ENCODE data around the gene ATAT1. TPM values are rescaled to one million over a fixed set of nuclear protein-coding genes. Genes with fewer than 3 reads are reported as not detected.

Gene ATAT1
- total RNA-seq, 1 donor from 2014 or later, result 4.3 TPM

- intact Hi-C loops (cut with DNase I), result loop anchor here (1.0 to 5.0 kb wide), 3 partner anchors 42 to 202 kb away; partner anchors contain the start of gene DDR1
- DNase-seq (ENCODE audit: low spot score), result no peak
Observed at GRCh38 chr6:30679765-30680535, 53.3 kb downstream of the ATAT1 start.

- no peak for DNase-seq (ENCODE audit: low spot score)
- intact Hi-C loops (cut with DNase I), result loop anchor here (1.0 to 5.0 kb wide), 2 partner anchors 36 to 146 kb away; partner anchors contain the start of gene MDC1
Observed at GRCh38 chr6:30681766-30682142, 55.1 kb downstream of the ATAT1 start.

DNA sequence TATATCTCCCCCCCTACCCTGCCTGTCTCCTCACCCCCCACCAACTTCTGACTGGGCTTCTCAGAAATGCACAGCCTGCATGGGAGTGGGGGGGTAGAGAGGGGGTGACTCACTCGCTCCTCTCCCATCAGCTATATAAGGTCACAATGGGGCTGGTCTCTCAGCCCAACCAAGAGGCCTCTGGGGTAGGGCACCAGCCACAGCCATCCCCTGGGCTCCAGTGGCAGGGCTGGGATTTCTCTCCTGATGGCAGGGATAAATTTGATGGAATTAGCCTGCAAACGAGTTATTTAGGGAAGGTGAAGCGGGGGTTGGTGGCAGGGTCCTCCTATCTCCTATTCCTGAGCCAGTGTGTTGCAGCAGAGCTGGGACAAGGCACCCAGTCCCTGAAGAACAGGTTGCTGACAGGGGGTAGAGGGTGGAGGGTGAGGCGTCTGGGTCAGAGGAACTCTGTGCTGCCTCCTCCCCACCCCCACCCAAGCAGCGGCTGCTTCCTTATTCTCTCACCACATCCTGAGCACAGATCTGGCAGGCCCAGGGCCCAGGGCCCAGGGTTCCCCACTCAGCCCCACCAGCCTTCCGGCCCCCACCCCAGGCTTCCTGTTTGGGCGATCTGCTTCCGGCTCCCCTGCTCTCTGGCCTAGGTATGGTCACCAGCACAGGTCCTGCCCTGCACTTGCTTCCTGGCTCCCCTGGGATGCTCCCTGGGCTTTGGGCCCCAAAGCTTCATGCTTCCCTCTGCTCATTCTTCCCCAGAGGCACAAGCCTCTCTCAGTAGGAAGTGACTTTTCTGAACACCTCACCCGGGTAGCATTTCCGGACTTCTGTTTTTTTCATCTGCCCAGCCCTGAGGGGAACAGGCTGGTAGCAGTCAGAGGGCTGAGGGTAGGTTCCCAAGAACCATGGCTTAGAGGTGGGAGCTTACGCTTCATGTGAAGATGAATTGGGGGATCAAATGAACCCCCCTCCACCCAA, 55.8 kb downstream of the ATAT1 start:
- intact Hi-C loops (cut with DNase I), result loop anchor here (1.0 to 5.0 kb wide), 2 partner anchors 35 to 145 kb away; partner anchors contain the start of gene MDC1
- peak; percentile 96 for DNase-seq (ENCODE audit: low spot score)

- intact Hi-C loops (cut with DNase I), result loop anchor here (5.0 kb wide), 1 partner anchor 144 kb away; no protein-coding TSS in a partner anchor
- DNase-seq (ENCODE audit: low spot score), result no peak
Observed at GRCh38 chr6:30683183-30683979, 56.7 kb downstream of the ATAT1 start.

GRCh38 chr6:30683980-30684338, 57.3 kb downstream of the ATAT1 start:
- no peak for DNase-seq (ENCODE audit: low spot score)
- intact Hi-C loops (cut with DNase I), result loop anchor here (5.0 kb wide), 1 partner anchor 143 kb away; no protein-coding TSS in a partner anchor

DNA sequence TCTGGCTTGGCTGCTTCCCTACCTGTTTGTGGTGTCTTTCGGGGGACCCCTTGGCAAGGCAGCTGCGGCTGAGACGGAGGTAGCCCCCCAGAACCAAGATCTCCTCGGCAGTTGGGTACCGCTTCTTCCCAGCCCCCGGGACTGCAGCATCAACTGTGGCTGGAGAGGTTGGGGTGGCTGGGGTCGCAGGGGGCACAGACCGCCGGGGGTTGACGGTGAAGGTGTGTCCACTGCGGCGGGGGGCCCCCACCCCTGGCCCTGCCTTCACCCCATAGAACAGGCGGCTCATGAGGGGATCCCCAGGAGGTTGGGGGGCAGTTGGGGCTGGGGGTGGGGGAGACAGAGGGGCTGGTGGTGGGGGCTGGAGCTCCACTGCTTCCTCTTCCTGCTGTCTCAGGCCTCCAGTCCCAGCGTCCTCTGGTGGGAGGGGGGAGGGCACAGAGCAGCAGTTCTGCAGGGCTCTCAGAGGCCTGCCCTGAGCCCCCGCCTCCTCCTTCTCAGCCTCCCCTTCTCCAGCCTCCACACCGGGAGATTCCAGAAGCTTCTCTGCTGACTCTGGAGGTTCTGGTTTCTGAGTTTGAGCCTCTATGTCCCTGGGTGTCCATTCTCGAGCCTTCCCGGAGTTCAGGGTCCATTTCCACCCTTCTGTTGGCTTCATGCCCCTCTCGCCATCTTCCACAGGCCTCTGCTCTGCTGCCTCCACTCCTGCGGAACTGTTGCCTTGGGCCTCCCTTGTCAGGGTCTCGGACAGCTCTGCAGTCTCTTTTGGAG, 57.9 kb downstream of the ATAT1 start:
- DNase-seq (ENCODE audit: low spot score), result peak; percentile 90
- intact Hi-C loops (cut with DNase I), result loop anchor here (5.0 kb wide), 2 partner anchors 67 to 143 kb away; partner anchors contain the start of genes MRPS18B and PPP1R10

- peak; percentile 78 for DNase-seq (ENCODE audit: low spot score)
- intact Hi-C loops (cut with DNase I), result loop anchor here (2.0 to 5.0 kb wide), 2 partner anchors 57 to 68 kb away; partner anchors contain the start of genes FLOT1, MRPS18B and PPP1R10
Observed at GRCh38 chr6:30685157-30686008, 58.7 kb downstream of the ATAT1 start.

DNA sequence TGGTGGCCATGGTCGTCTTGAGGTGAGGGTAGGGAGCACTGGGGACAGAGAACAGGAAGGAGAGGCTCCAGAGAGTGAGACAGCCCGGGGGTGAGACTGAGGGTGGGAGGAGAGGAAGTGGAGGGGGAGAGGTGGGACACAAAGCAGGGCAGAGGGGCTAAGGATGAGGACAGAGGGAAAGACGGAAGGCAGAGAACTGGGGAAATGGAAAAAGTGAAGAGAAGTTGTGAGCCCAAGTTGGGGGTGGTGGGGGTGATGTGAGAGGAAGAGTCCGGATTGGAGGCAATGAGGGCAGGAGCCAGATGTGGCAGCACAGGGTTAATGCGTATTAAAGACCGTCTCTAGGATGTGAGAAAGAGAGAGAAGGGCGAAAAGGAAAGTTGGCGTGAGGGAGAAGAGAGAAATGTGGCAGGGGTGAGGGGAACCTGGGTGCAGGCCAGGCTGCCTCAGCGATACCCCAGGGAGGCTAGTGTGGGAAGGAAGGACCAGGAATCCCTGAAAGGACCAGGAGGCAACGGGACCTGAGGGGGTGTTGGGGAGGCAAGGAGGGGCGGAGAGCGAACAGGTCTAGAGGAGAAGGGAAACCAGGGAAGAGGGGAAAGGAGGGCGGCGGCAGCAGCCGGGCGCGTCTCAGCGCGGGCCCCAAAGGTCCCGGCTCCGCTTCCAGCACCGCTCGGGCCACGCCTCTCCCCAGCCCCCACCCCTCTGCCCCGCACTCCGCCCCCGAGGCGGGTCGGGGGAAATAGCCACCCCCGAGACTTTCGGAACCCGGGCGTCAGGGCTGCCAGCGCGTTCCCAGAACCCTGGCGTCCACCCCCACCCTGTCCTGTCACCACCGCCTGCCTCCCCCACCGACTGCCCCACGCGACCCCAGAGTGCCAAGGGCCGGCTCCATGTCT, 59.6 kb downstream of the ATAT1 start, which contains the start of gene PPP1R18:
TSS of gene PPP1R18 (minus strand) at position 637 of the 899 bp plus-strand sequence. CDS start at position 10, 627 bp downstream.
- DNase-seq (ENCODE audit: low spot score), result peak; percentile 96
- intact Hi-C loops (cut with DNase I), result loop anchor here (2.0 to 5.0 kb wide), 2 partner anchors 57 to 69 kb away; partner anchors contain the start of genes FLOT1, MRPS18B and PPP1R10

DNA sequence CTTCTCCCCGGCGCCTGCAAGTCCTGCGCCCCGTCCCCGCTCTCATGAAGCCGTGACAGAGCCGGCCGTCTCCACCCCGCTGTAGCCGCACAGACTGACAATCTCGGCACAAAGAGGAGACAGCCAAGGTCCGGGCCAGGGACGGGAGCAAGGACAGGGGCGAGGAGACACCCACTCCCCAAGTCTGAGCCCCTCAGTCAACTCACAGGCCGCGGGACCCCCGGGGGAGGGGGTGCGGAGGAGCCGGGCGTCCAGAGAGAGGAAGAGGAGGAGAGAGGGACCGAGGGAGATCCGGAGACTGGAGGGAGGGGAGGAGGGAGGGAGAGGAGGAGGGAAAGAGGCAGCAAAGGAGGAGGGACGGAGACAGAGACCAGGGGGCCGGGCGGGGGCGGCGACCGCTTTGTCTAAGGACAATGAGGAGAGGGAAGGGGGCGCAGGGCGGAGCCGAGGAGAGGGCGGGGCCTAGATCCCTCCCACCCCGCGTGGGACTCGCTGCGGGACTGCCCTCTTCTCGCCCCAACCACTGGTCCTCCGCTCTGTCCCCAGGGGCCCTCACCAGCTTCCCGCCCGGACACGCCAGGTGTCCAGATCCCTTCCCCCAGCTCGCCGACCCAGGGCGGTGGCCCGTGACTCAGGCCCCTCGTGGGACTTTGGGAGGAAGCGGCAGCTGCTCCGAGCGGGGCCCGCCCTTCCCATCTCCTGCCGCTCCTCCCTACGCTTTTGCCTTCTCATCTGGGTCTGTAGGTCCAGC, 60.4 kb downstream of the ATAT1 start:
- DNase-seq (ENCODE audit: low spot score), result peak; percentile 99
- intact Hi-C loops (cut with DNase I), result loop anchor here (1.0 to 5.0 kb wide), 4 partner anchors 30 to 70 kb away; partner anchors contain the start of genes FLOT1, MDC1, MRPS18B and PPP1R10

DNA sequence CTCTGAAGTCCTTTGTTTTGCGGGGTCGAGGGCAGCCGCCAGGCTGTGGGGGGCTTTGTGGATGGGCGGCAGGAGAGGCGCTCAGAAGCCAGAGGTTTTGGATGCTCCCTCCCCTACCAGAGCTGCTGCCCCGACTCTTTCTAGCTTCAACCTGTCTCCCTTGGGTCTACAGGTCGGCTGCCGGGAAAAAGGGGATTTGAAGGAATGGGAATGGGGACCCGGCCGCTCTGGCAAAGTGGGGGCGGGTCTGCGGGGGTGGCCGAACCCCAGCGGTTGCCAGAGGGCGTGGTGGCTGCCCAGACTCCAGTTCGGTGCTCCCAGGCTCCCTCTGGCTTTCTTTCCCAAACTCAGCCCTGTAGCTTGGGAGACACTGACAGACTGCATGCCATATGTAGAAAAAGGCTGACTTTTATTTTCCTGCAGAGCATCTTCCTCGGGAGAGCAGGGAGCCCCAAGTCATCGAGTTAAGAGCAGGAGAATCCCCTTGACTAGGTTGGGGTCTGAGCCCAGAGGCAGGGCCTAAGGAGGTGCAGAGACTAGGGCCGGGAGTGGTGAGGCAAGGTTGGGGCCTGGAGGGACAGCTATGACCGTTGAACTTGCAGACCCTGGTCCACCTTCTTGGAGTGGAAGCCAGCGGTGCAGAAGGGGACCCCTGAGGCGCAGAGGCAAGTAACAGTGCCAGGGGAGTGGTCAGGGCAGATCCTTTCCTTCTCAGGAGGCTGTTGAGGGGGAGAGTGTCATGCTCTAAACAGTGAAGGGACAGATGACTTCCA, 61.2 kb downstream of the ATAT1 start:
- intact Hi-C loops (cut with DNase I), result loop anchor here (1.0 to 5.0 kb wide), 4 partner anchors 29 to 71 kb away; partner anchors contain the start of genes FLOT1, MDC1, MRPS18B and PPP1R10
- DNase-seq (ENCODE audit: low spot score), result no peak

DNA sequence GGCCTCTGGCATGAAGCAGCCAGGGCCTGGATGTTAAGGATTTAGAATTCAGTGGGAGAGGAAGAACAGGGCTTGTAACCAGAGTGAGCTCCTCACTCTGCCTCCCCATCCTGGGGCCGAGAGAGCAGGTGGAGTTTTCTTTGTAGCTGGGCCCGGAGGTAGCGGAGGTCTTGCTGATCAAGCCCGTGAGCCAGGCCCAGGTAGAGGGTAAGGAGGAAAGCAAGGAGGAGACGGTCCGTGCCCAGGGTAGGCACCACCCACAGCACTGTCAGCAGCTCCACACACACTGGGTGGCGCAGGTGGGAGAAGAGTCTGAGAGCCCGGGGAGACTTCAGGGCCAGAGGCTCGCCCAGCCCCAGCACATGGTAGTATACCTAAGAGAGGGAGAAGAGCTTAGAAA, 61.9 kb downstream of the ATAT1 start:
- intact Hi-C loops (cut with DNase I), result loop anchor here (5.0 kb wide), 1 partner anchor 71 kb away; the partner anchor contains the start of genes MRPS18B and PPP1R10
- DNase-seq (ENCODE audit: low spot score), result no peak

GRCh38 chr6:30689022-30689865, 62.6 kb downstream of the ATAT1 start:
- DNase-seq (ENCODE audit: low spot score), result no peak
- intact Hi-C loops (cut with DNase I), result loop anchor here (5.0 kb wide), 1 partner anchor 72 kb away; the partner anchor contains the start of genes MRPS18B and PPP1R10

- intact Hi-C loops (cut with DNase I), result loop anchor here (5.0 kb wide), 1 partner anchor 73 kb away; the partner anchor contains the start of genes MRPS18B and PPP1R10
- DNase-seq (ENCODE audit: low spot score), result no peak
Observed at GRCh38 chr6:30689985-30690384, 63.3 kb downstream of the ATAT1 start.

All from cardiac septum (tissue), 1 donor.